NCI-H1436 (cell line): ENCODE results near the gene FAM168A.
"Not testable (repeated sequence)": the region's sequence is repeated elsewhere in the genome, so short reads cannot be mapped to it uniquely, and the experiment has no call there.

Experiments
- DNase-seq: peaks from one replicate; lab custom pipeline; 2025; lab: John Stamatoyannopoulos, UW

Gene FAM168A

DNA sequence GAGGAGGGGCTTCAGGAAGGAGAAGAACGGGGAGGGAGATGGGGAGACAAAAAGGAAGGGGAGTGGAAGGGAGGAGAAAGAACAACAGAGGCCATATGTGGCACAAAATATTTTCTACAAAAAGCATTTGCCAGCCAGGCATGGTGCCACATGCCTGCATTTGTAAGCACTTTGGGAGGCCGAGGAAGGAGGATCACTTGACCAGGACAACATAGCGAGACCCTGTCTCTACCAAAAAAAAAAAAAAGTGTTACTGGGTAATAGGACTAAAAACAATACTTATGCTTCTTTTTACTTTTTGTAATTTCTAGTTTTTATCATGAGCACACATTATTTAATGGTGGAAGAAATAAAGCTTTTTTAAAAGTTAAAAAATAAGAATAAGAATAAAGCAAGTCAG lies 5.3 kb downstream of the FAM168A start:
- DNase-seq = no peak

DNA sequence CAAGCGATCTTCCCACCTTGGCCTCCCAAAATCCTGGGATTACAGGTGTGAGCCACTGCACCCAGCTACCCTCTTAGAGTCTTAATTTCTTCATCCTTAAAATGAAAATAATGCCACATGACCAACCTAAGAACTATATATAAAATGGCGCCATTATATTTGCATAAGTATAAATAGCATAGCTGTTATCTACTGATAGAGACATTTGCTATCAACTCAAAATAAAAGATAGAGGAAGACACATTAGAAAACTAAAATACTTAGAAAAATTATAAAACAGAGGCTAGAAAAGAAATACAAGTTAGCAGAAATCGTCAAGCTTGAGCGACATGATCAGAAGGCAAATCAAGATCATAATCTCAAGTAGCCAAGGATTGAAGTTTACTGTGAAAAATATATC lies 6.2 kb downstream of the FAM168A start:
- no peak for DNase-seq

DNA sequence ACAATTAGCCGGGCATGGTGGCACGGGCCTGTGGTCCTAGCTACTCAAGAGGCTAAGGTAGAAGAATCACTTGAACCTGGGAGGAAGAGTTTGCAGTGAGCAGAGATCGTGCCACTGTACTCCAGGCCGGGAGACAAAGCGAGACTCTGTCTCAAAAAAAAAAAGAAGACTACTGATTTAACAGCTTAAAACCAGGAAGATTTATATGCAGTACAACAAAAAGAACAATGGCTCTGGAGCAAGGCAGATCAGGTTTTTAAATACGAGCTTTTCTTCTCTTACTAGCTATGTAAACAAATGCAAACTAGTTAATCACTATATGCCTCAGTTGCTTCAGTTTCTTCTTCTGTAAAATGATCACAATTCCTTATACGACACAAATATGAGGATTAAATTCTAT lies 6.9 kb downstream of the FAM168A start:
- DNase-seq = no peak

DNA sequence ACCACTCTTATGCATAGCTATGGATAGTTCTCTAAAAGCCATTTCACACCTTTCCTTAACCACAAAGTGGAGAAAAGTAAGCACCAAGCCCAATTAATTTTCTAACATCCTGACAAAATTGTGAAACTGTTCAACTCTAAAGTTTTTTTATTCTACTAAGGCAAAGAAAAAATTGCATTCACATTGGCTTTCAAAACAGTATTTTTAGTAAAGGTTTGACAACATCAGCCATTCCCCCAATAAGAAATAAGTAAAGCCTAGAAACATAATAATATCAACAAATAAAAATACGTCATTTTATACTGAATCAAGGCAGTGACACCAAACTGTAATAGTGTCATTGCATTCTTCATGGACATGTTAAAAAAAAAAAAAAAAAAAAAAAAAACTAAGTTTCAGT lies 11.1 kb downstream of the FAM168A start:
- DNase-seq = no peak

DNA sequence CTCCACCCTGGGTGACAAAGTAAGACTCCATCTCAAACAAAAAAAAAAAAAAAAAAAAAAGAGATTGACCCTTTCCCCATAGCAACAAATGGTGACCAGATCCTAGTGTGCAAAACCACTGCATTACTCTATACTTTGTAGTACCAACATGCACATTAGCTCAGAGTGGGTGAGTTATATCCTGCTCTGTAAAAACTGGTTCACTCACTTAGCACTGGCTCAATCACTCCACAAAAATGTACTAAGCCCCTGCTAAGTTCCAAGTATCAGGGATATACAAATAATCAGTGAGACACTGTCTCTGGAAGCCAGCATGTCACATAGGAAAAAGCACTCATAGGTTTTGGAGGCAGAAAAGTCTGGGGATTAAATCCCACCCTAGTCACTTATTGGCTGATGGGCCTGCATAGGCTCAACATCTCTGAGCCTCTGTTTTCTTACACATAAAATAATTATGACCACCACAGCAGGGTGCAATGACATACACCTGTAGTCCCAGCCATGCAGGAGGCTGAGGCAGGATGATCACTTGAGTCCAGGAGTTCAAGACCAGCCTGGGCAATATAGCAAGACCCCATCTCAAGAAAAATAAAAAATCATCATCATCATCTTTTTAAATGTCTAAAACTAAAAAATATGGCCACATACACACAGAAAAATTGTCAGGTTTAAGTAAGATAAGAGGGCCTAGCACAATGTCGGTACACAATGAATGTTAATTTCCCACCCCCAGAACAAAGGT lies 11.9 kb downstream of the FAM168A start:
- no peak for DNase-seq

DNA sequence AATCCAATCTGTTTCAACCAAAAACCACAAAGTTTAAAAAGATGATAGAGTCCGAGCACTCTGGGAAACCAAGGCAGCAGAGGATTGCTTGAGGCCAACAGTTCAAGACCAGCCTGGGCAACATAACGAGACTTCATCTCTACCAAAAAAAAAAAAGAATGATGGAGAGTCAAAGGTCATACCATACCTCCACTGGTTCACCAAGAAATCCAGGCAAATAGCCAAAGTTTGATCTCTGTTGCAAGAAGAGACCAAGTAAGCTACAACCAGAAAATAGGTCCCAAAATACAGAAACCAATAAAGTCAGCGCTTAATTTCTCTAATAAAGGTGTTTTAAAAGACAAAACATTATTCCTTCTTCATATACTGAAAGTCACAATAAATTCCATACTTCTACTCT lies 13.1 kb downstream of the FAM168A start:
- no peak for DNase-seq

DNA sequence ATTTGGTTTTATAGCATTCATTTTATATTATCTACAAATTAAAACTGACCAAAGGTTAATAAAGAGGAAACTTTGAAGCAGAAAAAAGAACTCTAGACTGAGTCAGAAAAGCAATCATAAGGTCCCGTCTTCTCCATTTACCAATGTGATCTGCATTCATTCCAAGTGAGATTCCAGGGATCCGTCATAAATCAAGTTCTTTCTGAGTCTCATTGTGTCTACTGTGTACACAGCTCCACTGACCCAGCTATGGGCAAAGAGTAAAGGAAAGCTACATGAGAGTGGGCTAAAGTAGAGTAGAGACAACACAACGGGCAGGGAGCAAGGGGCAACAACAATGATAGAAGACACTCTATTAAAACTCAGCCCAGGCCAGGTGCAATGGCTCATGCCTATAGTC lies 15.3 kb downstream of the FAM168A start:
- no peak for DNase-seq

DNA sequence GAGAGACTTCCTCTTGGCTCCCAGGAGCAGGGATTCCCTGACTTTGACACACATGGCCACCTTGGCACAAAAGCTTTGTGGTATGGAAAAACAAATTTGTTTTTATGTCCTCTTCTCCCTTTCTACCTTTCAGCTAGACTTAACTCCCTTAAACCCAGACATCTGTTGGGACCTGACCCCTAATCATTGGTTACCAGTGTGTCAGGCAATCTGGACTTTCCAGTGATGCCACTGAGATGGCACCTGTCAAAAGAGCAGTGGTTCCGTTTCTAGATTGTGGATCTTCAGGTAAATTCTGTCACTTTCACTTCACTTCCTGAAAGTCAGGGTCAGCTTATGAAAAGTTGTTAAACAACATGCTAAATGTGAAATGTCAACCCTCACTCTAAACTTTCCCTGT lies 17.2 kb downstream of the FAM168A start:
- not testable (repeated sequence) for DNase-seq

DNA sequence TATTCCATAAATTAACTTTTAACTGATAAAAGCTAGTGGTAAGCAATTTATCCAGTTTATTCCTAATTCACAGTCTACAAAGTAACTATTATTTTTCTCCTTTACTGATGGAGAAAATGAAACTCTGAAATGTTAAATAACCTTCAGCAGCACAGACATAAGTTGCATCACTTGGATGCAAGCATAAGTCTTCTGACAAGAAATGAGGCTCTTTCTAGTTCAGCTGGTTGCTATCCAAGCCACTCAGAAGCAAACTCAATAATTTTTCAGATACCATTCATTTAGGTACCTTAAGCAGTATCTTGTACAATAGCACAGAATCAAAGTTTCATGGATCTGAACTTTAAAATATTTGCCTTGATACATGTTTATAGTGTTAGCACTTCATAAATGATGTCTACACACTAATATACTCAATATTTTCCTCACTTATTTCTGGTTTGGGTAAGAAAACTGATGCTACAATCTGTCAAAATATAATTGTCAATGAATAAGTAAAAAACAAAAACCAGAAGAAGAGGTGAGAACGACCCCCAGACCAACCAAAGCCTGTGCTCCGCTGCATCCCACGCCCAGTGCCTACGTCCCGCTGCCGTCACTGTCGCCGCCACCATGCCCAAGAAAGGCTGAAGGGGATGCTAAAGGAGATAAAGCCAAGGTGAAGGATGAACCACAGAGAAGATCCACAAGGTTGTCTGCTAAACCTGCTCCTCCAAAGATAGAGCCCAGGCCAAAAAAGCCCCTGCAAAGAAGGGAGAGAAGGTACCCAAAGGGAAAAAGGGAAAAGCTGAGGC lies 18.1 kb downstream of the FAM168A start:
- DNase-seq = no peak

DNA sequence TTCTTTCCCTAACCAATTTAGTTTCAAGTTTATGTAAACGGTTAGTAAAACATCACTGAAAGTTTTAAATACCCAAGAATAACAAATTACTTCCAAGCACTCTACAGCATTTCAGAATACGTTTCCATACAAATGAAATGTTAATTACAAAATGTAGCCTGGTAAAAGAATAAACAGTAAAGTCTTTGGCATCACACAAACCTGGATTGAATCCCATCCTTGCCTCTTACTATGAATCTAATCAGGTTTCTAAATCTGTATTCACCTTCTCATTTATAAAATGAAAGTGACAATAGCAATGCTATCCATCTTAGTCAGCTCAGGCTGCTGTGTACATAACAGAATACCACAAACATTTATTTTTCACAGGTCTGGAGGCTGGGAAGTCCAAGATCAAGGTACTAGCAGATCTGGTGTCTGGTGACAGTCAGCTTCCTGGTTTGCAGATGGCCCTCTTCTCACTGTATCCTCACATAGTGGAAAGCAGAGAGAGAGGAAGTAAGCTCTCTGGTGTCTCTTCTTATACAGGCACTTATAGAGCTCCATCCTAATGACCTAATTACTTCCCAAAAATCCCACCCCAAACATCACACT lies 19.2 kb downstream of the FAM168A start:
- DNase-seq = no peak

DNA sequence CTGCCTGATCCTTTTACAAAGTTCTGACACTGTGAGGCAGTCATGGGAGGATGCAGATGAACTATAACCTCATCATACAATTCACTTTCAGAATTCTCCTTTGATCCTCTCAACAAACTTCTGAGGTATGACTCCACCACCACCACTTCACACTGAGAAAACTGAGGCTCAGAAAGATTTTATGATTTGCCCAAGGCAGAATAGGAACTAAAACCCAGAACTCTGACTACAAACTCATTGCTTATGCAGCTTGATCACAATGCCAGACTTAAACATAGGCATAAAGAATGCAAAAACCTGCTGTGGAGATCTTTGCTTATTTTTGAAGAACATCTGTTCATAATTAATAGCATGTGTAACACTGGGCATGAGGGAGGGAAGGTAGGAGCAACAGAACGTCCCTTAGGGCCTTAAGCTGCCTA lies 20.4 kb downstream of the FAM168A start:
- DNase-seq = no peak

DNA sequence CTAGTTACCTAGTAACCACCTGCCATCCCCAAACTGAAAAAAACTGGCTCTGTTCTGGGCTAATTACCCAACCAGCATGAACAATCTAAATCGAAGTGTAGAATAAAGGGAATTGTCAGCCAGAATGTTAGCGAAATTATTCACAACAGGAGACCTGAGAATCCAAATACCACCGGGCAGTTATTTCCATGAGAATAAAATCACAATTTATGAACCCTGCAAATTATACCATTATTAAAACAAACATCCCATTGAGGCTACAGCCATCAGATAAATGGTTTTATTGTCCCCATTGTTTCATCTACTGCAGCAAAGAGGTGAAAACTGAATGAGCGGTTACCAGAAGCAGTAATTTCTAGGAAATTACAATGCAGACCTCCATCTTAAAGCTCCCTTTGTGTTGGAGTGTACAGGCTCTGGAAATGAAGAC lies 21.7 kb downstream of the FAM168A start:
- DNase-seq = peak; percentile 57

DNA sequence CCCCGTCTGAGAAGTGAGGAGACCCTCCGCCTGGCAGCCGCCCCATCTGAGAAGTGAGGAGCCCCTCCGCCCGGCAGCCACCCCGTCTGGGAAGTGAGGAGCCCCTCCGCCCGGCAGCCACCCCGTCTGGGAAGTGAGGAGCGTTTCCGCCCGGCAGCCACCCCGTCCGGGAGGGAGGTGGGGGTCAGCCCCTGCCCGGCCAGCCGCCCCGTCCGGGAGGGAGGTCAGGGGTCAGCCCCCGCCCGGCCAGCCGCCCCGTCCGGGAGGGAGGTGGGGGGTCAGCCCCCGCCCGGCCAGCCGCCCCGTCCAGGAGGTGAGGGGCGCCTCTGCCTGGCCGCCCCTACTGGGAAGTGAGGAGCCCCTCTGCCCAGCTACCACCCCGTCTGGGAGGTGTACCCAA lies 25.9 kb downstream of the FAM168A start:
- DNase-seq = not testable (repeated sequence)

DNA sequence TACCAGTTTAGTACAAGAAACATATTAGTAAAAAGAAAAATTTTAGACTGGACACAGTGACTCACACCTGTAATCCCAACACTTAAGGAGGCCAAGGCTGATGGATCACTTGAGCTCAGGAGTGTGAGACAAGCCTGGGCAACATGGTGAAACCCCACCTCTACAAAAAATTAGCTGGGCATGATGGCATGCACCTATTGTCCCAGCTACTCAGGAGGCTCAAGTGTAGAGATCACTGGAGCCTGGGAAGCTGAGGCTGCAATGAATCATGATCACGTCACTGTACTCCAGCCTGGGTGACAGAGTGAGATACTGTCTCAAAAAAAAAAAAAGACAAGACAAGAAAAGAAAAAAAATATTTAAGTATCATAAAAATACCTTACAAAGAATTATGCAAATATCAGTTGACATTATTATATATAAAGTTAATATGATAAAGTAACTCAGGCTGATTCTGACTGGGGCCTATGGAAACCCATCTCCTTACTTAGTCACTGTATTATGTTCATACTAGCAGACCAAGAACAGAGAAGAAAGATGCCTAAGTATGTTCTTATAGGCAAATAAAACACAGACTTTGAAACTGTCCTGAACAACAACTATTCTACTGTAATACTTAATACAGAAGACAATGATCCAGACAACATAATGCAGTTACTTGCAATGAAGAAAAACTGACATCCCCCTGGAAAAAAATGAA lies 27.3 kb downstream of the FAM168A start:
- no peak for DNase-seq

DNA sequence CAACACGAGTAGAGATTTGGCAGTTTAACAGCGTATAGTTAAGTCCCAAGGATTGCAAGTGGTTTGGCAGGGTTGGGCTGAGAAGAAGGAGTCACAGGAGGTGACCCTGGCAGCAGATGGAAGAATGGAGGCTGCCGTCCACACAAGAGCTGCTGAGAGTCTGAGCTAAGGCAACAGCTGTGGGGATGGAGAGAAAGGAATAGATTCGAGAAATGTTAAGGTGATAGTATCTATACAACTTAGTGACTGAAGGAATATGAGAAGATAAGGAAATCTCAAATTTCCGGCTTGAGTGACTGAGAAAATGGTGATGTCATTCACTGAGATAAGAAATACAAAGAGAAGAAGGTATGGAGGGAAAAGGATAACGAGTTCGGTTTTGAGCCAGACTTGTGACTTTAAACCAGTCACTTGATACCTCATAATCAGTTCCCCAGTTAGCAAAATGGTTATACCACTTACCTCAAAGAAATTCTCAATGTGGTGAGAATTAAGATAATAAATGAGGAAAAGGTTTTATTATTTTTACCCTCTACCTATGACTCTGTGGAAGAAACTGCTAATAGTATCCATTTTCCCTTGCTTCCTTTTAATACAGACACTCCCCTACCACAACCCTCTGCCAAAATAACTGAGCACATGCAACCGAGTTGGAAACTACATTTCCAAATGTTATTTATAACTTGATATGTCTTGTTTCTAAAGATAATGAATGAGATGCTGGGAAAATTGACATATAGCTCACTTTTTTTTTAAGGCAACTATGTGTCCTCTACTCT lies 30.7 kb downstream of the FAM168A start:
- no peak for DNase-seq

DNA sequence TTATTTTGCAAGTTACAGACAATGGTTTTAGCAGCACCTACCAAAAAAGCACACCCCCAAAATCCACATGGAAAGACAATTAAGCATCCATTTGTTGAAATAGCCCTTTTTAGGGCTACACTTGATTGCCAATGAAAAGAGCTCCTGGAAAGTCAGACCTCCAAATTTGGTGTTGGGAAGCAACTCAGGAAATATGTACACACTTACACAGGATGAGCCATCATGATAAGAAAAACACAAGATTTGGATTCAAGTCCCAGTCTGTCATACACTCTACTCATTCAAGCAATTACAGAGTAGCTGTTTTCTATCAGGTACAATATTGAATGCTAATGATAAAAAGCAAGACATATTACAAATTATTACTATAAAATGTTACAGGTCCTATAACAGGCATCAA lies 31.5 kb downstream of the FAM168A start:
- DNase-seq = no peak

DNA sequence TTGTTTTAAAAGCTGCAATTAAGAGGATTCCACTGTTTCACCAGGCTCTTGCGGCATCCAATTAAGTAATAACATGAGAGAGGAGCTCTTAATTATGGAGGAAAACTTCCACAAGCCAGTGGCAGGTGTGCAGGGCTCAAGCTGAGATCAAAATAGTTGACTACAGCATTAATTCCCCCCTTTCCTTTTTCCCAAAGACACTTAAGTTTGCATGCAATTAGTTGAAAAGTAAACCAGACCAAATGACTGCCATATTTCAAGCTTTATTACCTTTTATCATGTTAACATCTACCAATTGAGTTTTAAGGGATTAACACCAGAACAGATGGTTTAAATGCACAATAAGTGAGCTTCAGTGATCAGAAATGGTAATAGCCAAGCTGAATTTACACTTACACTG lies 32.1 kb downstream of the FAM168A start:
- no peak for DNase-seq

DNA sequence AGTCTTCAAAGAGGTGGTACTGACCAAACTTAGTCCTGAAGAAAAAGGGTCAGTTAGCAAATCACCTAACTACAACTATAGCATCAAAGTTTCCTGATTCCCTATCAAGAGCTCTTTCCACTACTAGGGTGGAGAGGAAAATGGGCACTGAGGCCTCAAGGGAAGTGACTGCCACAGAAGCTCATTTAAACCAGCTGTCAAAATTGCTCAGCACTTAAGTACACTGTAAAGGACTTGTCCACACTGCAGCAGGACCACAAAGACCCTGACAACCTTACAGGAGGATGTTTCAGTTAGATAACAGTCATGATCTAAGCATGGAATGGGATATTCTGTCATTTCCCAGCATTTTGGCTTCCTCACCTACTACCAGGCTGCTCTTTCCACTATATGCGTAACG lies 33.0 kb downstream of the FAM168A start:
- no peak for DNase-seq

DNA sequence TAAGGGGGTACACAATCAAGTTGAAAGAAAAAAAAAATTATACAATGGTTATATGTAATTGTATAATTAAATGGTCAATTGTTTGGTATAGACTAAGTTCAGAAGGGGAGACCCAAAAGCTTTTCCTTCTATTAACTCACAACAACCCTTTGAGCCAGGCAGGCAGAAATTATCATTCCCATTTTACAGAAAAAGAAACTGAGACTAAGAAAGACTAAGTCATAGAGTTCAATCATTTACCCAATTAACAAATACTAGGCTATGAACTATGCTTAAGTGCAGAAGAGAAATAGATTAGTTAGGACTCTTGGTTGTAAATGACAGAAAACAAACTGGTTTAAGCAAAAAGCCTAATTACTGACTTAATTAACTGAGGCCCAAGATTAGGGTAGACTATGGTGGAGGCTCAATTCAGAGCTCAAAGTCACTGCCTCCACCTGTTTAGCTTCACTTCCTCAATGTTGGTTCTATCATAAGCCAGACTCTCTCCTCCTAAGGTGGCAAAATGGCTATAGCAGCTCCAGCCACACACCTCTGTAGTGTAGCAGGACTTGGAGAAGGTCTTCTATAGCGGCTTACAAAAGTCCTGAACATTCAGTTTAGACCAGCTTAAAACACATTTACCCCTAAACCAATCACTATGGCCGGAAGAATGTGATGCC lies 34.2 kb downstream of the FAM168A start:
- DNase-seq = no peak

DNA sequence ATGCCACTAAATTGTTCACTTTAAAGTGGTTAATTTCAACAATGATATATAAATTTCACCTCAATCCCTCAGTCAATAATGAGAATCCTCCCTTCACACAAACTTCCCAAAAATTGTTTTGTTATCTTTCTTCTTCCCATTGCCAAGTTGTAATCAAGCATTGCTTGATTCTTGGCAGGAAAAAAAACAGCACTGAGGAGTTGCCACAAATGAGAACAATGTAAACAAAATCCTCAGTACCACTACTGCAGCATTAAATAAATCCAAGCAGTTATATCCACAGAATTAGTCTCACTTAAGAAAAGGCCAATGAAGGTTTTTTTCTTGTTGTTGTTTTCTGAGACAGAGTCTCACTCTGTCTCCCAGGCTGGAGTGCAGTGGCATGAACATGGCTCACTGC lies 38.2 kb downstream of the FAM168A start:
- DNase-seq = no peak

DNA sequence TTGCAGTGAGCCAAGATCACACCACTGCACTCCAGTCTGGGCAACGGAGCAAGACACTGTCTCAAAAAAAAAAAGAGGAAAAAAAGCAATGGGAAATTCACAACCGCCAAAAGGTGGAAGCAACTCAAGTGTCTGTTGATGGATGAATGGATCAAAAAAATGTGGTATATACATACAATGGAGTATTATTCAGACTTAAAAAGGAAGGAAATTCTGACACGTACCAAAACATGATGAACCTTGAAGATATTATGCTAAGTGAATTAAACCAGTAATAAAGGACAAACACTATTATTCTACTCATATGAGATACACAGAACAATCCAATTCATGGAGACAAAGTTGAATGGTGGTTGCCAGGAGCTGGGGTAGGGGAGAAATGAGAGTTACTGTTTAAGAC lies 40.9 kb downstream of the FAM168A start:
- DNase-seq = no peak
